HUES6 (cell line): ENCODE results near the gene ARL4A.
"Not testable (repeated sequence)": the region's sequence is repeated elsewhere in the genome, so short reads cannot be mapped to it uniquely, and the experiment has no call there.

Experiments used
- H3K27ac ChIP-seq: 2 replicates; pipeline ENCODE4 v1.7.0; 2013; ENCODE audit warnings: low read depth, mild to moderate bottlenecking, low read length, inconsistent platforms
- H3K27me3 ChIP-seq: 2 replicates; pipeline ENCODE4 v1.6.1; 2013; ENCODE audit warnings: low read length; ENCODE audit not compliant: control insufficient read depth, insufficient read depth
- H3K36me3 ChIP-seq: 2 replicates; pipeline ENCODE4 v1.6.1; 2013; ENCODE audit warnings: low read length; ENCODE audit not compliant: control insufficient read depth, insufficient read depth
- H3K4me1 ChIP-seq: 2 replicates; pipeline ENCODE4 v1.6.1; 2013; ENCODE audit warnings: low read length; ENCODE audit not compliant: control insufficient read depth, insufficient read depth
- H3K4me3 ChIP-seq: 2 replicates; pipeline ENCODE4 v1.5.1; 2013; ENCODE audit warnings: low read depth, low read length
- H3K9ac ChIP-seq: one replicate; pipeline ENCODE4 v1.6.1; 2013; ENCODE audit warnings: mild to moderate bottlenecking, low read length
- H3K9me3 ChIP-seq: 2 replicates; pipeline ENCODE4 v1.6.1; 2013; ENCODE audit warnings: low read depth, low read length; ENCODE audit not compliant: control insufficient read depth, insufficient read depth

The ARL4A gene

GRCh38 chr7:12670743-12671520 is 16.5 kb upstream of the ARL4A start:
- H3K4me1 ChIP-seq, result no peaks in the 10 kb centered on the region
- H3K4me3 ChIP-seq, result no peak overlapping the region
- no peaks in the 10 kb centered on the region for H3K36me3 ChIP-seq
- no peaks in the 10 kb centered on the region for H3K27me3 ChIP-seq
- H3K9ac ChIP-seq, result no peak overlapping the region
- no peak overlapping the region for H3K27ac ChIP-seq
- peaks cover 6% of the 10 kb centered on the region for H3K9me3 ChIP-seq

GRCh38 chr7:12673436-12673835 is 14.0 kb upstream of the ARL4A start:
- H3K4me3 ChIP-seq, H3K4me1 ChIP-seq, H3K27ac ChIP-seq, H3K9ac ChIP-seq, H3K27me3 ChIP-seq, H3K36me3 ChIP-seq, H3K9me3 ChIP-seq: not testable (repeated sequence)

DNA sequence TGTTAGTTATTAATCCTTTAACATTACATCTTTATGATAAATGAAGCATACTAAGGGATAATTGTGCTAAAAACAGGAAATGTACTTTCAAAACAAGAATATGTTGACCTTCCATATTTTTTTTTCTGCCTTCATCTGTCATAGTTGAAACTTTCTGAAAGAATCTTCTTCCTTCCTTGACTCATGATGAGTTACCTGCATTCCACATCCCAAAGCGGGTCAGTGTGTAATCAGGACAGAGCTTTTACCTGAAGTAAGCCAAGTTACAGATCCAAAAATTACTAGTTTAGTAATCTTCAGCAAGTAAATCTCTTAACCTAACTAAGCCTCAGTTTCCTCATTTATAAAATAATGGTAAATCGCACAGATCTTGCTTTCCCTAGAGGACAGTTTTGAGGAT is 13.4 kb upstream of the ARL4A start:
- H3K4me1 ChIP-seq, result no peaks in the 10 kb centered on the region
- no peak overlapping the region for H3K4me3 ChIP-seq
- no peak overlapping the region for H3K27ac ChIP-seq
- no peaks in the 10 kb centered on the region for H3K36me3 ChIP-seq
- no peak overlapping the region for H3K9ac ChIP-seq
- H3K9me3 ChIP-seq, result peaks cover 7% of the 10 kb centered on the region
- no peaks in the 10 kb centered on the region for H3K27me3 ChIP-seq

DNA sequence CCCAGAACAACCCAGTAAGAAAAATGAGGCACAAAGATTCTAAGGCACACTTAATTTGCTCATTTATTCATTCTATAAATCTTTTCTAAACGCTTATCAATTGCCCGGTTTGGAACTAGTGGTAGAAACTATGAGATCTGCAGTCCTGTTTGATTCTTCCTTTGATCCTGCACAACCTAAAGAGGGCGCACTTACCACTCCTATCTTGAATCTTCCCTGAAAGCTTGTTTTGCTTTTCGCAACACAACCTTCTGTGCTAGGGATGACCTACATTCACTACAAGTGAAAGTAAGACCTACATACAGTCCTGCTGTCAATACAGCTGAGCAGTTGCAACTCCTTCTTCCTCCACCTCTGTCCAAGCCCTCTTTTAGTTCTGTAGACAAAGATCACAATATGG is 12.6 kb upstream of the ARL4A start:
- Histone ChIP-seq H3K9me3 (peaks cover 7% of the 10 kb centered on the region), H3K9ac (no peak overlapping the region), H3K4me1 (no peaks in the 10 kb centered on the region), H3K4me3 (no peak overlapping the region), H3K27me3 (no peaks in the 10 kb centered on the region), H3K36me3 (no peaks in the 10 kb centered on the region), H3K27ac (no peak overlapping the region)

- Histone ChIP-seq H3K4me1 (peaks cover 3% of the 10 kb centered on the region; the same call in 1 of the 2 replicates), H3K9ac (no peak overlapping the region), H3K9me3 (no peaks in the 10 kb centered on the region), H3K4me3 (no peak overlapping the region), H3K27me3 (no peaks in the 10 kb centered on the region), H3K27ac (no peak overlapping the region), H3K36me3 (0 out of 2 replicates have a peak, but pooled peaks cover under 1% of the 10 kb centered on the region)
Observed at GRCh38 chr7:12683678-12684585, 3.5 kb upstream of the ARL4A start.

DNA sequence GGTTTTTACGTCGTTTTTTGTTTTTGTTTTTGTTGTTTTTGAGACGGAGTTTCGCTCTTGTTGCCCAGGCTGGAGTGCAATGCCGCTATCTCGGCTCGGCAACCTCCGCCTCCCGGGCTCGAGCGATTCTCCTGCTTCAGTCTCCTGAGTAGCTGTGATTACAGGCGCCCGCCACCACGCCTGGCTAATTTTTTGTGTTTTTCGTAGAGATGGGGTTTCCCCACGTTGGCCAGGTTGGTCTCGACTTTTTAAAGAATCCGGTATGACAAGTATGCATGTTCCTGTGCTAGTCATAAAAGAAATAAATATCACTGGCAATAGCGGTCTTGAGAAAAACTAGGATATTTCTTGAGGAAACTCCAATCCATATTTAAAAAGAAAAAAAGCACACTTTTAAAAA is 2.7 kb upstream of the ARL4A start:
- Histone ChIP-seq H3K27me3 (no peaks in the 10 kb centered on the region), H3K9ac (no peak overlapping the region), H3K4me3 (no peak overlapping the region), H3K36me3 (0 out of 2 replicates have a peak, but pooled peaks cover 4% of the 10 kb centered on the region), H3K27ac (no peak overlapping the region), H3K9me3 (no peaks in the 10 kb centered on the region), H3K4me1 (peaks cover 3% of the 10 kb centered on the region; the same call in 1 of the 2 replicates)

DNA sequence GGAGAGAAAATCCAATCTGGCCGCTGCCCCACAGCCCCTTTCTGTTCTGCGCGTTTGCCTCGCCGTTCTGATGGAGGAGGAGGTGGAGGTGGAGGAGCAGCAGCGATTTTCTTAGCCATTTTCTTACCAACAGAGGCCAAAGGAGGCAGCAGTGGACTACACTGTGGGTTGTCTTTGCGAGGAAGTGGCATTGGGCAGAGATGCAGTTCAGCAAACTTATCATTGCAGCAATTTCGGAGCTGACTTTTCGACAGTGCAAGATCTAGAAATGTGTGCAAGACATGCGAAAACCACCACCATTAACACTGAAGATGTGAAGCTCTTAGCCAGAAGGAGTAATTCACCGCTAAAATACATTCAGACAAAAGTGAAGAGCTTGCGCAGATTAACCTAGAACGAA is 1.9 kb upstream of the ARL4A start:
- Histone ChIP-seq H3K4me3 (no peak overlapping the region), H3K36me3 (0 out of 2 replicates have a peak, but pooled peaks cover 4% of the 10 kb centered on the region), H3K9me3 (no peaks in the 10 kb centered on the region), H3K27ac (no peak overlapping the region), H3K27me3 (no peaks in the 10 kb centered on the region), H3K4me1 (peaks cover 3% of the 10 kb centered on the region; the same call in 1 of the 2 replicates), H3K9ac (no peak overlapping the region)

- Histone ChIP-seq H3K9ac (peak overlapping the region; percentile 87), H3K9me3 (no peaks in the 10 kb centered on the region), H3K36me3 (0 out of 2 replicates have a peak, but pooled peaks cover 4% of the 10 kb centered on the region), H3K27ac (0 out of 2 replicates have a peak overlapping the region, but pooled peaks have one; percentile 26), H3K27me3 (no peaks in the 10 kb centered on the region), H3K4me1 (peaks cover 3% of the 10 kb centered on the region; the same call in 1 of the 2 replicates), H3K4me3 (peak overlapping the region; percentile 76)
Observed at GRCh38 chr7:12686234-12686890, 1.1 kb upstream of the ARL4A start.

DNA sequence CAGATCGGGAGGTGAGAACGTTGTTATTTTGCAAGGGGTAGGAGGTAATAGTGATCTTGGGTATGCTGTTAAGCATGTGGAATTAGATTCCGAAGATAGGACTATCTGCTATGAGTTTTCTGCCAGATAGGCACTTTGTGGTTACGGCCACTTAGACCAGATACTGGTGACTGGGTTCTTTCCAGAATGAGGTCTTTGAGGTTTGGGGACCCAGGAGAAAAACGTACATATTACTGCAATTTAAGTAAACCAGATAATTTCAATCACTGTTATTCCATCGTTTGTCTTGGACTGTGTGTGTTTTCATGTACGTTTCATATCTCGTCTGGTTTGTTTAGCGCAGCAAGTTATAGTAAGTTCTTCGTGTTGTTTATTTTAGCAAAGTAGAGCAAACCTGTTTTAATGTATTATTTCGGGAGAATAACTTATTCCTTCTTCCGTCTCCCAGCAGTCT is 312 bp downstream of the ARL4A start:
- peak overlapping the region; percentile 76 for H3K4me3 ChIP-seq
- no peak overlapping the region for H3K27ac ChIP-seq

GRCh38 chr7:12688485-12689170 is 1.2 kb downstream of the ARL4A start:
- not testable (repeated sequence) for H3K9me3 ChIP-seq, H3K9ac ChIP-seq, H3K27me3 ChIP-seq, H3K4me1 ChIP-seq, H3K36me3 ChIP-seq, H3K27ac ChIP-seq
- peak overlapping the region; percentile 76 for H3K4me3 ChIP-seq

More for the DNA sequence above, 312 bp downstream of the ARL4A start:
- H3K27me3 ChIP-seq, result no peaks in the 10 kb centered on the region
- peak overlapping the region; percentile 60 for H3K9ac ChIP-seq
- peaks cover 3% of the 10 kb centered on the region; the same call in 1 of the 2 replicates for H3K4me1 ChIP-seq
- H3K9me3 ChIP-seq, result no peaks in the 10 kb centered on the region
- H3K36me3 ChIP-seq, result 0 out of 2 replicates have a peak, but pooled peaks cover 4% of the 10 kb centered on the region
